GM12878 (cell line): Measurements from ENCODE around the gene SIDT2.

Experiments
- ATF7 ChIP-seq: fragments of 450-650 bp; IDR thresholded peaks from 2 replicates; pipeline ENCODE4 v1.6.1; 2016; ENCODE audit warnings: low read depth, mild to moderate bottlenecking
- RBBP5 ChIP-seq: fragments of 200-600 bp; sonication (generic); conservative IDR thresholded peaks from 2 replicates; pipeline ENCODE4 v1.6.1; 2016
- ZNF24 ChIP-seq: fragments of 450-650 bp; IDR thresholded peaks from 2 replicates; pipeline ENCODE4 v1.6.1; 2017; ENCODE audit warnings: antibody characterized with exemption, mild to moderate bottlenecking

DNA sequence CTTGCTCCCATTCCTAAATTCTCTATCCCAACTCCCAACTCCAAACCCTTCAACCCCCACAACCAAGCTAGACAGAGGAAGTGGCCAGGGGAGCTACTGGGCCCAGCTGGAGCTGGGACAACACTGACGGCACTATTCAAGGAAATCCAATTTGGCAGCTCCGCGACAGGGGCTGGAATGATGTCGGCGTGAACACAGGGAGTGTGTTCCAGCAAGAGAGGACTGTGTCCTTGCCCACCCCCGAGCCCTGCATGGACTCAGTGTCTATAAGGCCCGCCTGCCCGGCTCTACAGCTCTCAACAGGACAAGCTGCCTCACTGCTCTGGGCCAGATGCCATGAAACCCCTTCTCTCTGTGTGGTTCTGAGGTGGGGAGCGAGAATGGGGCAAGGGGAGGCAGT, 42.0 kb downstream of the SIDT2 start:
- TF ChIP-seq ATF7 (no peak), RBBP5 (no peak), ZNF24 (no peak)
